ENCODE data around the gene TBC1D22A.

Gene TBC1D22A

GRCh38 chr22:46907241-46908215, 145.1 kb downstream of the TBC1D22A start:
- DNase-seq (ENCODE audit: low read depth, low spot score): no peak

GRCh38 chr22:46908641-46909107, 146.2 kb downstream of the TBC1D22A start:
- no peak for DNase-seq (ENCODE audit: low read depth, low spot score)

GRCh38 chr22:46909237-46910030, 147.0 kb downstream of the TBC1D22A start:
- no peak for DNase-seq (ENCODE audit: low read depth, low spot score)

- DNase-seq (ENCODE audit: low read depth, low spot score): no peak
Measured at GRCh38 chr22:46910624-46911023, 148.2 kb downstream of the TBC1D22A start.

- DNase-seq (ENCODE audit: low read depth, low spot score): no peak
Measured at GRCh38 chr22:46911346-46911745, 148.9 kb downstream of the TBC1D22A start.

- DNase-seq (ENCODE audit: low read depth, low spot score): no peak
Measured at GRCh38 chr22:46913351-46913750, 150.9 kb downstream of the TBC1D22A start.

GRCh38 chr22:46914481-46914880, 152.0 kb downstream of the TBC1D22A start:
- no peak for DNase-seq (ENCODE audit: low read depth, low spot score)

- DNase-seq (ENCODE audit: low read depth, low spot score): no peak
Measured at GRCh38 chr22:46914916-46915894, 152.8 kb downstream of the TBC1D22A start.

- DNase-seq (ENCODE audit: low read depth, low spot score): no peak
Measured at GRCh38 chr22:46915950-46916730, 153.7 kb downstream of the TBC1D22A start.

- no peak for DNase-seq (ENCODE audit: low read depth, low spot score)
Measured at GRCh38 chr22:46916886-46917770, 154.7 kb downstream of the TBC1D22A start.

- no peak for DNase-seq (ENCODE audit: low read depth, low spot score)
Measured at GRCh38 chr22:46917771-46918101, 155.3 kb downstream of the TBC1D22A start.

- DNase-seq (ENCODE audit: low read depth, low spot score): no peak
Measured at GRCh38 chr22:46918197-46918596, 155.7 kb downstream of the TBC1D22A start.

GRCh38 chr22:46922037-46922436, 159.6 kb downstream of the TBC1D22A start:
- no peak for DNase-seq (ENCODE audit: low read depth, low spot score)

GRCh38 chr22:46923394-46923793, 160.9 kb downstream of the TBC1D22A start:
- DNase-seq (ENCODE audit: low read depth, low spot score): no peak

GRCh38 chr22:46925818-46926217, 163.4 kb downstream of the TBC1D22A start:
- no peak for DNase-seq (ENCODE audit: low read depth, low spot score)

- no peak for DNase-seq (ENCODE audit: low read depth, low spot score)
Measured at GRCh38 chr22:46929046-46929709, 166.7 kb downstream of the TBC1D22A start.

- no peak for DNase-seq (ENCODE audit: low read depth, low spot score)
Measured at GRCh38 chr22:46929710-46930204, 167.3 kb downstream of the TBC1D22A start.

GRCh38 chr22:46931414-46931813, 169.0 kb downstream of the TBC1D22A start:
- no peak for DNase-seq (ENCODE audit: low read depth, low spot score)

- no peak for DNase-seq (ENCODE audit: low read depth, low spot score)
Measured at GRCh38 chr22:46931881-46932280, 169.4 kb downstream of the TBC1D22A start.
